ACC112 (cell line): Measurements from ENCODE around the gene FBXW12.

Experiments used
- H2AFZ ChIP-seq: fragments of 200-600 bp; sonication (generic); one replicate; pipeline ENCODE4 v1.6.0; 2017; ENCODE audit warnings: antibody characterized with exemption, low read length; ENCODE audit not compliant: unreplicated experiment
- H3K27ac ChIP-seq: fragments of 200-600 bp; sonication (generic); 2 replicates; pipeline ENCODE4 v1.5.1; 2014; ENCODE audit warnings: low read depth, mild to moderate bottlenecking, antibody characterized with exemption, low read length, moderate library complexity
- H3K27me3 ChIP-seq: fragments of 200-600 bp; sonication (generic); 2 replicates; pipeline ENCODE4 v1.6.1; 2014; ENCODE audit warnings: mild to moderate bottlenecking, antibody characterized with exemption, low read length, moderate library complexity, mixed read lengths; ENCODE audit not compliant: insufficient read depth
- H3K36me3 ChIP-seq: fragments of 200-600 bp; sonication (generic); 2 replicates; pipeline ENCODE4 v1.6.1; 2016; ENCODE audit warnings: mild to moderate bottlenecking, antibody characterized with exemption, low read length, moderate library complexity, mixed read lengths; ENCODE audit not compliant: insufficient read depth
- H3K4me1 ChIP-seq: fragments of 200-600 bp; sonication (generic); one replicate; pipeline ENCODE4 v1.6.1; 2016; ENCODE audit warnings: low read length, mixed read lengths; ENCODE audit not compliant: insufficient read depth, unreplicated experiment, control insufficient read depth
- H3K4me3 ChIP-seq: fragments of 200-600 bp; sonication (generic); 2 replicates; pipeline ENCODE4 v1.5.1; 2014; ENCODE audit warnings: mild to moderate bottlenecking, low read depth, low read length
- H3K79me2 ChIP-seq: fragments of 200-600 bp; sonication (generic); one replicate; pipeline ENCODE4 v1.6.0; 2016; ENCODE audit warnings: low read length; ENCODE audit not compliant: control insufficient read depth, unreplicated experiment, insufficient read depth

Gene FBXW12

DNA sequence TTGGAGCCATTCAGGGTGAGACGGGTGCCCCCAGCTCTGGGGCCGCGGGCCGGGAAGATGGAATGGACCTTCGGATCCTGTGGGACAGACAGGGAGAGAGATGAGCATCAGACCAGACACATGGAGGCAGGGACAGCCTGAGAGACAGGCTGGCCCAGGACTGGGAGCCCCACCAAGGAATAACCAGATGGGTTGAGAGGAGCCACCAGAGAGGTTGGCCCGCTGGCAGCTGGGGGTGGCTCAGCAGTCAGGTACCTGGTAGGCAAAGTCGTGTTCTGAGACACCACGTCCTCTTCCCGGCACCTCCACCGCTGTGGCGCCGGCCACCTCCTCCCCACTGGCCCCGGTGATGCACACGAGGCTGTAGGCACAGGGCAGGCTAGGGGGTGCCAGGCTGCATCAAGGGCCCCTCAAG, 44.1 kb downstream of the FBXW12 start:
- Histone ChIP-seq H3K4me3 (no peak overlapping the region), H3K27me3 (no peaks in the 10 kb centered on the region), H3K79me2 (no peaks in the 10 kb centered on the region), H3K4me1 (no peaks in the 10 kb centered on the region), H3K27ac (no peak overlapping the region), H2AFZ (no peak overlapping the region), H3K36me3 (no peaks in the 10 kb centered on the region)

DNA sequence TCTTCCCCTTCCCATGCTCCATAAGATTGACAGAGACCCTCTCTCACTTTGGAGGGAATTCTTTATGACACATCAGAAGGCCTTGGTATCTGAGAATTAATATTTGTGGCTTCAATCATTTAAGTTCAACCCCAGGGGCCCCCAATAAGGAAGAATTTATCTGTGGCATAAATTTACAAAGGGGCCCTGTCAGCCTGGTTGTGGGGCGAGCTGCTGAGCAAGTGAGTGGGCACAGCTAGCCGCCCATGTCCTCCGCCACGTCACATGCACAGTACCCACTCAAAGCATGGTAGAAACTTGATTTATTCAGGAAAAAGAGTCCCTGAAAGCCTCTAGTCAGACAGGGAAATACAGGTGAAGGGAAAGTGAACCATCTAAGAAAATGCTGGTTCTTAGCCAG, 44.5 kb downstream of the FBXW12 start:
- no peaks in the 10 kb centered on the region for H3K36me3 ChIP-seq
- H3K4me1 ChIP-seq: no peaks in the 10 kb centered on the region
- H3K27me3 ChIP-seq: no peaks in the 10 kb centered on the region
- no peak overlapping the region for H2AFZ ChIP-seq
- H3K4me3 ChIP-seq: no peak overlapping the region
- H3K79me2 ChIP-seq: no peaks in the 10 kb centered on the region
- H3K27ac ChIP-seq: no peak overlapping the region

DNA sequence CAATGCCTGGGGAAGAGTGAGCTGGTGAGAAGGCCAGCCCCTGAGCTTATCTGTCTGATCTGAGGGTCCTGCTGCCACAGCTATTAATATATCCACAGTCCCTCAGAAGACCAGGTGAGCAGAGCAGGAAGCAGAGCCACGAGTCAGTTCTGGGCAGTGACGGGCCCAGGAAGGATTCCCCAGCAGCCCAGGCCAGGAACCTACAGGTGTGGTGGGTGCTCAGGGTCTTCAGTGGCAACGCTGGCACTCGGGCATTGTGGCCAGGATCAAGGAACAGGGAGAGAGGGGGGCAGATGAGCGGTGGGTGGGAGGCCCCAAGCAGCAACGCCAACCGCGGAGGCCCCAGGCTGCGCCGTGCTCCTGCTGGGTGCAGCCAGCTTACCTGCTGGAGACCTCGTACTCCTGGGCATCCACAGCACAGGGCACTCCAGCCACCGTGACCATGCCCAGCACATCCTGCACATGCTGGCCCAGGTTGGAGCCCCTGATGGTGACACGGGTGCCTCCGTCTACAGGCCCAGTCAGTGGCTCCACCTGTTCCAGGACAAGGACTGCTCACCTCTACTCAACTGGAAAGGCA, 45.6 kb downstream of the FBXW12 start:
- Histone ChIP-seq H3K36me3 (no peaks in the 10 kb centered on the region), H2AFZ (no peak overlapping the region), H3K79me2 (no peaks in the 10 kb centered on the region), H3K4me1 (no peaks in the 10 kb centered on the region), H3K27me3 (no peaks in the 10 kb centered on the region), H3K4me3 (no peak overlapping the region), H3K27ac (no peak overlapping the region)

DNA sequence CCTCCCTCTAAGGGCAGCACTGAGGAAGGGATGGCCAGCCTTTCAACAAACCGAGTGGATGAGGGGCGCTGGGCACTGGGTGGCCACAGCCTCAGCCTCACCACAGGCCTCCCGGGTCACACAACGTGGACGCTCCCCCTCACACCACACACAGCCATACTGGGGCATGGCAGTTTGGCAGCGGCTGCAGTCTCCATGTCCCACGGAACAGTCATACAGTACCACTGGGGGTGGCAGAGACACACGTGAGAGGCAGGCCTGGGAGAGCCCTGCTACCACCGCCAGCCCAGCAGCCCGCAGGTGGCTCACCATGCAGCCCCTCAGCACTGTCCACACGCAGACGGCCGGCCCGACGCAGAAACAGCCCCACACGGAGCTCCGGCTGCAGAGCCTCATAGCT, 46.1 kb downstream of the FBXW12 start:
- no peak overlapping the region for H3K27ac ChIP-seq
- no peaks in the 10 kb centered on the region for H3K27me3 ChIP-seq
- H3K36me3 ChIP-seq: no peaks in the 10 kb centered on the region
- H3K79me2 ChIP-seq: no peaks in the 10 kb centered on the region
- H3K4me1 ChIP-seq: no peaks in the 10 kb centered on the region
- no peak overlapping the region for H2AFZ ChIP-seq
- no peak overlapping the region for H3K4me3 ChIP-seq

DNA sequence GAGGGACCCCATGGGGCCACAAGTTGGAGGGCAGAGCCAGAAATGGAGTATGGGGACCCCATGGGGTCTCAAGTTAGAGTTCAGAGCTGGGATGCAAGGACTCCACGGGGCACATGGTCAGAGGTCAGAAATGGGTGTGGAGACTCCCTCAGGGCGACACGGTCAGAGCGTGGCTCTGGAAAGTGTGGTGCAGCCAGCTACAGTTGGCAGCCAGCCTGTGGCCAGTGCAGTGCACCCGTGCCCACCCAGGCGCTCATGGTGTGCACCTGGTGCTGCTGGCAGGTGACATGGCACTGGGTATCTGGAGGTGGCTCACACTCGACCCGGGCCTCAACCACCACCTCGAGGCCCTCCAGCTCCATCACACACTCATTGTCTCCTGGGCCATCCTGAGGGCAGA, 46.6 kb downstream of the FBXW12 start:
- H3K27ac ChIP-seq: no peak overlapping the region
- no peaks in the 10 kb centered on the region for H3K36me3 ChIP-seq
- no peaks in the 10 kb centered on the region for H3K4me1 ChIP-seq
- H3K27me3 ChIP-seq: no peaks in the 10 kb centered on the region
- H3K4me3 ChIP-seq: no peak overlapping the region
- no peaks in the 10 kb centered on the region for H3K79me2 ChIP-seq
- H2AFZ ChIP-seq: no peak overlapping the region

DNA sequence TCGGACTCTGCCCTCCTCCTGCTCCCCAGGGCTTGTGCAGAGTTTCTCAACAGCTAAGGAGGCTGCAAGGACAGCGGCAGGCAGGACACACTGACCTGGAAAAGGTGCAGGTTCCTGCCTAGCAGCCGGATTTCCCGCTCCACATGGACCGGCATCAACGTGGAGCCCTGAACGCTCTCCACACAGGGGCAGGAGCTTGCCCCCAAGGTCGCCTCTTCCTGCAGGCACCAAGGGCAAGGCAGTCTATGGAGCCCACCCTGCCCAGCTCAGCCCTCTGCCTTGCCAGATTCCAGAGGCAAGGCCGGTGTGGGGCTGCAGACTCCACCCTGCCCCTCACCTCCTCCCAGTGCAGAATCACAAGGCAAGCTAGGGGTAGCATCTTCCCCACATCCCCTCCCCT, 47.1 kb downstream of the FBXW12 start:
- H2AFZ ChIP-seq: no peak overlapping the region
- H3K4me1 ChIP-seq: no peaks in the 10 kb centered on the region
- no peaks in the 10 kb centered on the region for H3K27me3 ChIP-seq
- no peaks in the 10 kb centered on the region for H3K36me3 ChIP-seq
- H3K27ac ChIP-seq: no peak overlapping the region
- H3K79me2 ChIP-seq: no peaks in the 10 kb centered on the region
- no peak overlapping the region for H3K4me3 ChIP-seq

DNA sequence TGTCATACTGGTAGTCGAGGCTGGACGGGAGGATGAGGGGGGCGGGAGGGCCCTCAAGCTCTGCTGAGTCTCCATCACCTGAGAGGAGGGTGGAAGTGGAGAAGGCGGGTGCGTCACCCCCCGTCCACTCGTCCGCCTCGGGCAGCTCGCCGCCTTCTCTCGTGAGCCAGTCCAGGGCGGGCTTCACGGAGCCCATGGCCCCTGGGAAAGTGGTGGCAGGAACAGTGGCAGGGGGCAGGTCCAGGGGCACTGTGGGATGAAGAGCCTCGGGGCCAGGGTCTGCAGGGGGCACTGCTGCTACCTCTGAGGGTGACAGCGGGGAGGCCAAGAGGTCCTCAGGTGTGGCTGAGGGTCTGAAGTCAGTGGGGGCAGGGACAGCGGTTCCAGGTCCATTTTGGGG, 47.6 kb downstream of the FBXW12 start:
- H3K27ac ChIP-seq: no peak overlapping the region
- no peaks in the 10 kb centered on the region for H3K36me3 ChIP-seq
- no peak overlapping the region for H2AFZ ChIP-seq
- H3K4me1 ChIP-seq: no peaks in the 10 kb centered on the region
- no peaks in the 10 kb centered on the region for H3K27me3 ChIP-seq
- no peaks in the 10 kb centered on the region for H3K79me2 ChIP-seq
- no peak overlapping the region for H3K4me3 ChIP-seq

DNA sequence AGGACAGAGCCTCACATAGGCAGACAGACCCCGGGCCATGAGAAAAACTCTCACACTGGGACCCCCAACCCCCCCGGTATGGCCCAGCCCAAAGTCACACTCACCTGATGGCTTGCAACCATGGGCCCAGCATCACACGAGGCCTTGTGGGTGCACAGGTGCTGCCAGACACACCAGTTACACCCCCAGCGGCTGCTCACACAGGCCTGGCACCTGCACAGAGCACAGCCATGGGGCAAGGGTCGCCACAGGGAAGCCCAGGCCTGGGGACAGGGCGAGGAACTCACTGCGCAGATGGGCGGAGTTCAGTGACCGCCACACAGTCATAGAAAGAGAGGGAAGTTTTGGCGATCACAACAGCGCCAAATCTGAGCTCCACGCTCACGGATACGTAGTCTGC, 48.5 kb downstream of the FBXW12 start:
- Histone ChIP-seq H2AFZ (no peak overlapping the region), H3K27me3 (no peaks in the 10 kb centered on the region), H3K79me2 (no peaks in the 10 kb centered on the region), H3K27ac (no peak overlapping the region), H3K36me3 (no peaks in the 10 kb centered on the region), H3K4me1 (no peaks in the 10 kb centered on the region), H3K4me3 (no peak overlapping the region)

DNA sequence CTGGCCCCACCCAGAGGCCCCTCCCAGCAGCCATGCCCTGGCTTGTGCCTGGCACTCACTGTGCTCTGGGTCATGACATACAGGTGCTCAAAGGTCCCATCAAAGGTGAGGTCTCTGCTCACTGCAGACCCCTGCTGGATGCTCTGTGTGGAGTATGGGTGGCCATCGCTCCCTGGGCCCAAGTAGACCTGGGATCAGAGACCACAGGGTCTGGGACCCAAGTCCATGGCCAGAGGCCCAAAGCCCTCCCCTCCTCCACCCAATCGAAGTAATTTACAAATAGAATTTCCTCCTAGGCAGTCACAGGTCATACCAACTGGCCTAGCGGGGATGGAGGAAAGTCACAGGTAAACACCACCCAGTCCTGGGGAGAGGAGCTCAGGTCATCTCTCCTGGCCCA, 50.3 kb downstream of the FBXW12 start:
- no peaks in the 10 kb centered on the region for H3K27me3 ChIP-seq
- H3K36me3 ChIP-seq: no peaks in the 10 kb centered on the region
- no peak overlapping the region for H3K4me3 ChIP-seq
- no peak overlapping the region for H2AFZ ChIP-seq
- H3K79me2 ChIP-seq: no peaks in the 10 kb centered on the region
- H3K27ac ChIP-seq: no peak overlapping the region
- H3K4me1 ChIP-seq: peaks cover 10% of the 10 kb centered on the region

DNA sequence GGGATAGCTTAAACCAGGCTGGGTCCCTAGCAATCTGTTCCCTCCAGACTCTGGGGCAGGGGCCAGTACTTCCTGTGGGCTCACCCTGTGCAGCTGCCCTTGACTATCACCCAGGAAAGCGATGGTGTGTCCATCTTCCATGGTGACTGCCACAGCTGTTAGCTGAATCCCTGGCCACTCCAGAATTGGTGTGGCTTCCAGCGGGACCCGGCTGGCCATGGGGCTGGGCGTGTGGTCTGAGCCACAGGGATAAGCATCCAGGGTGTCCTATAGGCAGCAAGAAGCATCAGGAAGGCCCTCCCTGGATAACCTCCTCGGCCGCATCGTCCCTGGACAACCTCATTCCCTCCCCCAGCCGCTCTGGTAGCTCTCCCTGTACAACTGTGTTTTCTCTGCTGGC, 50.7 kb downstream of the FBXW12 start:
- Histone ChIP-seq H3K36me3 (no peaks in the 10 kb centered on the region), H3K4me1 (peaks cover 11% of the 10 kb centered on the region), H3K4me3 (no peak overlapping the region)

DNA sequence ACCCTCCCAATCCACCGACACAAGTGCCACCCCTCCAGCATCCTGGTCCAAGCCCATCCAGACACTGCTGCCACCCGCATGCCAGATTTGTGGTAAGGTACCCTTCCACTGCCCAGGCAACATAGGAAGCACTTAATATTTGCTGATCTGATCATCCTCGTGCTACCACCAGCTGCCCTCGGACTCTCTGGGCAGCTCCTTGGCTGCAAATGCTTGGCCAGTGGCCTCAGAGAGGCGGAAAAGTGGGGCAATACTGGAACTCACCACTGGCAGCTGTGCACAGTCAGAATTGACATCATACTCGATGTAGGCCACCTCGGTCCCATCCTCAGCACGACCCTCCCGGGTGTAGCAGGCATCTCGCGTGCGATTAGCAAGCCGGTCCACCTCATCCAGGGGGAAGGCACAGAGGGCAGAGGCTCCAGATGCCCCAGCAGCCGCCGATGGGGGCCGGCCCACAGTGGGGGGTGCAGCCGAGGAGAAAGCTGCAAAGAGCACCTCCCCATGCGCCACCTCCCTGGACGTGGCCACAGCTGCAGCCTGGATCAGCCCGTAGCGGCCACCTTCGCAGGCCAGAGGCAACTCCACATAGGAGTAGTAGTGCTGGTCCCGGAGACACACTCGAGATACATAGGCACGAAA, 51.3 kb downstream of the FBXW12 start:
- H3K4me1 ChIP-seq: peaks cover 11% of the 10 kb centered on the region
- no peaks in the 10 kb centered on the region for H3K79me2 ChIP-seq

More for the DNA sequence above, 50.7 kb downstream of the FBXW12 start:
- Histone ChIP-seq H3K27ac (no peak overlapping the region), H3K79me2 (no peaks in the 10 kb centered on the region), H2AFZ (no peak overlapping the region), H3K27me3 (no peaks in the 10 kb centered on the region)

More for the DNA sequence above, 51.3 kb downstream of the FBXW12 start:
- H3K27me3 ChIP-seq: no peaks in the 10 kb centered on the region
- no peak overlapping the region for H3K4me3 ChIP-seq
- no peak overlapping the region for H3K27ac ChIP-seq
- H3K36me3 ChIP-seq: no peaks in the 10 kb centered on the region
- H2AFZ ChIP-seq: no peak overlapping the region
